ENCODE measurements around the gene IFIT1.

DNA sequence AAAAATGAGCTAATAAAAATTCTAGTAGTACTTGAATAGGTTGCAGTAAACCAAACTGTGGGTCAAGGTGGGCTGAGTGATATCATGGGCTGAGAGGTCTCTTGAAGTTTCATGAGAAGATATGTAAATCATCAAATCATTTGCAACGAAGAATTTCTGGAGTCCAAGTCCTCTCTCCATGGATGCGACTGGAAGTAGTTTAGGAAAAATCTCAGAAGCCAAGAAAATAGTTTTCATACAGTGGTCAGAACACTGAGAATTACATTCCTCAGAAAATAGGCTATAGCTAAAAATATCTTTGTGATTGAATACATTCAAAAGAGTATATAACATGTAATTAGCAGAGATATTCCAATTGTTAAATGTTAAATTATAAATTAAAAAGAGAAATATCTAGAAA lies 3.6 kb upstream of the IFIT1 start:
- TF ChIP-seq, protein P1, sequence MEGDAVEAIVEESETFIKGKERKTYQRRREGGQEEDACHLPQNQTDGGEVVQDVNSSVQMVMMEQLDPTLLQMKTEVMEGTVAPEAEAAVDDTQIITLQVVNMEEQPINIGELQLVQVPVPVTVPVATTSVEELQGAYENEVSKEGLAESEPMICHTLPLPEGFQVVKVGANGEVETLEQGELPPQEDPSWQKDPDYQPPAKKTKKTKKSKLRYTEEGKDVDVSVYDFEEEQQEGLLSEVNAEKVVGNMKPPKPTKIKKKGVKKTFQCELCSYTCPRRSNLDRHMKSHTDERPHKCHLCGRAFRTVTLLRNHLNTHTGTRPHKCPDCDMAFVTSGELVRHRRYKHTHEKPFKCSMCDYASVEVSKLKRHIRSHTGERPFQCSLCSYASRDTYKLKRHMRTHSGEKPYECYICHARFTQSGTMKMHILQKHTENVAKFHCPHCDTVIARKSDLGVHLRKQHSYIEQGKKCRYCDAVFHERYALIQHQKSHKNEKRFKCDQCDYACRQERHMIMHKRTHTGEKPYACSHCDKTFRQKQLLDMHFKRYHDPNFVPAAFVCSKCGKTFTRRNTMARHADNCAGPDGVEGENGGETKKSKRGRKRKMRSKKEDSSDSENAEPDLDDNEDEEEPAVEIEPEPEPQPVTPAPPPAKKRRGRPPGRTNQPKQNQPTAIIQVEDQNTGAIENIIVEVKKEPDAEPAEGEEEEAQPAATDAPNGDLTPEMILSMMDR (IDR thresholded peaks at IDR 0.05): no peak
- TF ChIP-seq EZH2 (IDR thresholded peaks at IDR 0.05): no peak

All from neural progenitor cell (in vitro differentiated cells).